Endodermal cell (in vitro differentiated cells): ENCODE results near the gene SBNO1. TPM values are rescaled to one million over a fixed set of nuclear protein-coding genes. Genes with fewer than 3 reads are reported as not detected.
"Not testable (repeated sequence)": the region's sequence is repeated elsewhere in the genome, so short reads cannot be mapped to it uniquely, and the experiment has no call there.

Experiments used
- DNase-seq: peaks from one replicate; pipeline ENCODE4 v3.0.0-alpha.2; 2017
- H3K27ac ChIP-seq: 2 replicates; pipeline ENCODE4 v1.5.1; 2013; ENCODE audit warnings: mild to moderate bottlenecking, low read depth, low read length, moderate library complexity
- H3K27me3 ChIP-seq: 2 replicates; pipeline ENCODE4 v1.6.1; 2013; ENCODE audit warnings: mild to moderate bottlenecking, low read length, moderate library complexity; ENCODE audit not compliant: insufficient read depth, control insufficient read depth, poor library complexity, severe bottlenecking
- H3K36me3 ChIP-seq: 2 replicates; pipeline ENCODE4 v1.7.0; 2013; ENCODE audit warnings: mild to moderate bottlenecking, low read length, moderate library complexity; ENCODE audit not compliant: control insufficient read depth, insufficient read depth
- H3K4me1 ChIP-seq: one replicate; pipeline ENCODE4 v1.7.0; 2013; ENCODE audit warnings: low read length; ENCODE audit not compliant: control insufficient read depth, insufficient read depth
- H3K4me3 ChIP-seq: 2 replicates; pipeline ENCODE4 v1.5.1; 2013; ENCODE audit warnings: mild to moderate bottlenecking, low read length, moderate library complexity
- H3K9ac ChIP-seq: 2 replicates; pipeline ENCODE4 v1.6.1; 2013; ENCODE audit warnings: mild to moderate bottlenecking, low read length, moderate library complexity; ENCODE audit not compliant: poor library complexity, severe bottlenecking; ENCODE audit errors: extremely low read depth
- H3K9me3 ChIP-seq: 2 replicates; pipeline ENCODE4 v1.6.1; 2013; ENCODE audit warnings: mild to moderate bottlenecking, low read length, moderate library complexity; ENCODE audit not compliant: control insufficient read depth
- H3K27ac Mint-ChIP-seq: 2 replicates; pipeline ENCODE4 v1.8.0; 2020; ENCODE audit warnings: mixed read lengths
- H3K27me3 Mint-ChIP-seq: 2 replicates; pipeline ENCODE4 v1.8.0; 2021; ENCODE audit warnings: mild to moderate bottlenecking, mixed read lengths; ENCODE audit not compliant: insufficient read depth
- H3K36me3 Mint-ChIP-seq: 2 replicates; pipeline ENCODE4 v1.8.0; 2020; ENCODE audit warnings: low read depth, mixed read lengths
- H3K4me1 Mint-ChIP-seq: 2 replicates; pipeline ENCODE4 v1.8.0; 2020; ENCODE audit warnings: mixed read lengths
- H3K4me3 Mint-ChIP-seq: 2 replicates; pipeline ENCODE4 v1.8.0; 2020; ENCODE audit warnings: mild to moderate bottlenecking, moderate library complexity, mixed read lengths
- H3K9me3 Mint-ChIP-seq: 2 replicates; pipeline ENCODE4 v1.8.0; 2020; ENCODE audit warnings: mild to moderate bottlenecking, mixed read lengths
- WGBS, 2 experiments: methylation state at CpG; one replicate each; pipeline versions ENCODE4 v1.1.5 to v1.1.7; 2013; ENCODE audit warnings: missing lambda C conversion rate in 2 of 2, mixed read lengths in 1 of 2; ENCODE audit not compliant: insufficient coverage in 1 of 2, insufficient read length in 1 of 2; 5-methylcytosine and 5-hydroxymethylcytosine counted together
- total RNA-seq, 2 donors: library from RNA; stranded (reverse); fragmentation: NEBNext Ultra II Directional in 1 of 2; extraction: Animal tissue kit (Norgen Biotek cat#: 25700) in 1 of 2; gene quantifications; 2 replicates in 1 of 2; 3 replicates in 1 of 2; pipeline ENCODE4 v1.2.1, GENCODE V29; 2021
- TF ChIP-seq, protein P1 (sequence below): fragments of 200-600 bp; sonication (generic); conservative IDR thresholded peaks from 2 replicates; pipeline ENCODE4 v1.5.0; 2021; ENCODE audit warnings: antibody characterized with exemption, mild to moderate bottlenecking

The SBNO1 gene
- total RNA-seq, 2 donors from 2014 or later = 44.5 to 44.7 TPM

DNA sequence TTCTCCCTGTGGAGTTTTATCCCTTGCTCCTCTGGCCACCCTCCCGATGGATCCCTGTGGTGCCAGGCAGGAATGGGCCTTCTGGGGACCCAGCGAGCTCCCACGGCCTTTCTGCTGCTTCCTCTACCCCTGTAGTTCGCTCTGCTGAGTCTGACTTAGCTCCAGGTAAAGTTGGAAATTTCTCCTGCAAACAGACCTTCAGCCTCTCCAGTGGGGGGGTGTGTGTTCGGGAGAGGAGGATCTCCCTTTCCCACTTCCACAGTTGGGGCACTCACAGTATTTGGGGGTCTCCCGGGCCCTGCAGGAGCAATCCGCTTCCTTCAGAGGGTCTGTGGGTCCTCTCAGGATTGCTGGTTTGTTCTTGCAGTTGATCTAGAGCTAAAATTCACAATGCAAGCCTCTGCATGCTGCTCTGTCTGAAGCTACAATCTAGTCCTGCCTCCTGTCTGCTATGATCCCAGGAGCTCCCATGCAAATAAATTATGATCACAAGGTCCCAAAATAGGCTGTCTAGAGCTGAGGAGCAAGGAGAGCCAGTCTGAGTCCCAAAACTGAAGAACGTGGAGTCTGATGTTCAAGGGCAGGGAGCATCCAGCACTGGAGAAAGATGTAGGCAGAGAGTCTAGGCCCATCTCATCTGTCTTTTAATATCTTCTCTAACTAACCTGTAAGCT lies 113.1 kb downstream of the SBNO1 start:
- Histone ChIP-seq H3K9me3 (peaks cover 8% of the 10 kb centered on the region), H3K9ac (no peak overlapping the region), H3K27ac (no peak overlapping the region), H3K27me3 (no peaks in the 10 kb centered on the region), H3K36me3 (peaks cover 37% of the 10 kb centered on the region), H3K4me1 (no peaks in the 10 kb centered on the region), H3K4me3 (no peak overlapping the region)
- Mint-ChIP-seq H3K36me3 (peaks cover 73% of the 10 kb centered on the region), H3K27me3 (no peaks in the 10 kb centered on the region), H3K9me3 (peaks cover 33% of the 10 kb centered on the region), H3K4me1 (peaks cover 10% of the 10 kb centered on the region), H3K27ac (peak overlapping the region; percentile 92), H3K4me3 (no peak overlapping the region)
- peak; percentile 52 for DNase-seq
- WGBS, 2 experiments = 93 to 100% methylated on average over 2 to 8 of the region's 8 CpGs
- TF ChIP-seq, protein P1, sequence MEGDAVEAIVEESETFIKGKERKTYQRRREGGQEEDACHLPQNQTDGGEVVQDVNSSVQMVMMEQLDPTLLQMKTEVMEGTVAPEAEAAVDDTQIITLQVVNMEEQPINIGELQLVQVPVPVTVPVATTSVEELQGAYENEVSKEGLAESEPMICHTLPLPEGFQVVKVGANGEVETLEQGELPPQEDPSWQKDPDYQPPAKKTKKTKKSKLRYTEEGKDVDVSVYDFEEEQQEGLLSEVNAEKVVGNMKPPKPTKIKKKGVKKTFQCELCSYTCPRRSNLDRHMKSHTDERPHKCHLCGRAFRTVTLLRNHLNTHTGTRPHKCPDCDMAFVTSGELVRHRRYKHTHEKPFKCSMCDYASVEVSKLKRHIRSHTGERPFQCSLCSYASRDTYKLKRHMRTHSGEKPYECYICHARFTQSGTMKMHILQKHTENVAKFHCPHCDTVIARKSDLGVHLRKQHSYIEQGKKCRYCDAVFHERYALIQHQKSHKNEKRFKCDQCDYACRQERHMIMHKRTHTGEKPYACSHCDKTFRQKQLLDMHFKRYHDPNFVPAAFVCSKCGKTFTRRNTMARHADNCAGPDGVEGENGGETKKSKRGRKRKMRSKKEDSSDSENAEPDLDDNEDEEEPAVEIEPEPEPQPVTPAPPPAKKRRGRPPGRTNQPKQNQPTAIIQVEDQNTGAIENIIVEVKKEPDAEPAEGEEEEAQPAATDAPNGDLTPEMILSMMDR = no peak

GRCh38 chr12:123250471-123251383 lies 113.9 kb downstream of the SBNO1 start:
- Histone ChIP-seq H3K36me3 (peaks cover 30% of the 10 kb centered on the region), H3K27me3 (no peaks in the 10 kb centered on the region), H3K4me1 (no peaks in the 10 kb centered on the region), H3K9me3 (peaks cover 8% of the 10 kb centered on the region), H3K27ac (no peak overlapping the region), H3K4me3 (no peak overlapping the region), H3K9ac (no peak overlapping the region)
- peaks cover 75% of the 10 kb centered on the region for H3K36me3 Mint-ChIP-seq
- no peak overlapping the region for H3K4me3 Mint-ChIP-seq
- TF ChIP-seq, protein P1 = no peak
- WGBS, 2 experiments = 89 to 90% methylated on average over 8 to 13 of the region's 13 CpGs
- DNase-seq = peak; percentile 73
- H3K27ac Mint-ChIP-seq = peak overlapping the region; percentile 92
- H3K27me3 Mint-ChIP-seq = no peaks in the 10 kb centered on the region
- H3K4me1 Mint-ChIP-seq = peaks cover 12% of the 10 kb centered on the region
- H3K9me3 Mint-ChIP-seq = peaks cover 36% of the 10 kb centered on the region

GRCh38 chr12:123248996-123249741 lies 115.5 kb downstream of the SBNO1 start:
- not testable (repeated sequence) for H3K4me3 ChIP-seq, H3K4me3 Mint-ChIP-seq, H3K27me3 ChIP-seq, H3K27me3 Mint-ChIP-seq, H3K27ac Mint-ChIP-seq, H3K9me3 ChIP-seq, H3K27ac ChIP-seq, H3K9ac ChIP-seq, H3K4me1 ChIP-seq
- Mint-ChIP-seq H3K4me1 (peaks cover 17% of the 10 kb centered on the region), H3K9me3 (peaks cover 42% of the 10 kb centered on the region), H3K36me3 (peaks cover 75% of the 10 kb centered on the region)
- peaks cover 19% of the 10 kb centered on the region for H3K36me3 ChIP-seq
- 91 to 98% methylated on average over 9 to 26 of the region's 26 CpGs for WGBS, 2 experiments
- peak; percentile 57 for DNase-seq

DNA sequence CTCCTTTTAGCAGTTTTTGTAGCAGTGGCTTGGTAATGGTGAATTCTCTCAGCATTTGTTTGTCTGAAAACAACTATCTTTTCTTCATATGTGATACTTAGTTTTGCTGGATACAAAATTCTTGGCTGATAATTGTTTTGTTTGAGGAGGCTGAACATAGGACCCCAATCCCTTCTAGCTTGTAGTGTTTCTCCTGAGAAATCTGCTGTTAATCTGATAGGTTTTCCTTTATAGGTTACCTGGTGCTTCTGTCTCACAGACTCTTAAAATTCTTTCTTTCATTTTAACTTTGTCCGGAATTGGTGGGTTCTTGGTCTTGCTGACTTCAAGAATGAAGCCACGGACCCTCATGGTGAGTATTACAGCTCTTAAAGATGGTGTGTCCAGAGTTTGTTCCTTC lies 116.5 kb downstream of the SBNO1 start:
- not testable (repeated sequence) for H3K9ac ChIP-seq, H3K4me3 Mint-ChIP-seq, DNase-seq, H3K27me3 Mint-ChIP-seq, H3K4me1 ChIP-seq, H3K27ac Mint-ChIP-seq, H3K27me3 ChIP-seq, H3K4me3 ChIP-seq, H3K27ac ChIP-seq, H3K9me3 ChIP-seq
- H3K9me3 Mint-ChIP-seq = peaks cover 42% of the 10 kb centered on the region
- peaks cover 17% of the 10 kb centered on the region for H3K4me1 Mint-ChIP-seq
- 98% methylated on average over 2 of the region's 2 CpGs; no CpG with 5 or more reads in 1 of the 2 experiments for WGBS, 2 experiments
- H3K36me3 Mint-ChIP-seq = peaks cover 69% of the 10 kb centered on the region
- peaks cover 10% of the 10 kb centered on the region for H3K36me3 ChIP-seq
